Activated CD8-positive, alpha-beta memory T cell treated with anti-CD3 and anti-CD28 coated beads, Interleukin-2, amount 10 ng/mL, durations not matched to agents 7 days and 5 days (primary cell): ENCODE measurements around the gene IFITM5. TPM values are rescaled to one million over a fixed set of nuclear protein-coding genes. Genes with fewer than 3 reads are reported as not detected.
A peak's percentile ranks its signal among the peaks of the same experiment; 100 is the strongest.
"Not testable (repeated sequence)": the region's sequence is repeated elsewhere in the genome, so short reads cannot be mapped to it uniquely, and the experiment has no call there.

Source experiments
- ATAC-seq: fragments of 150-1000 bp; cut with Tn5 transposase; one replicate; pipeline ENCODE4 v1.10.0; 2021; ENCODE audit warnings: moderate library complexity
- CTCF ChIA-PET: fragments of 350-600 bp; sonication (Branson Sonifier 250); formaldehyde crosslinking; loops from one replicate; lab custom pipeline; 2021; ENCODE audit warnings: antibody characterized with exemption; lab: Charles Lee
- DNase-seq: peaks from one replicate; pipeline ENCODE4 v3.0.0-alpha.2; 2020
- H3K27ac Mint-ChIP-seq: one replicate; pipeline ENCODE4 v1.8.0; 2021; ENCODE audit warnings: mild to moderate bottlenecking, mixed read lengths
- H3K27me3 Mint-ChIP-seq: one replicate; pipeline ENCODE4 v1.8.0; 2021; ENCODE audit warnings: mixed read lengths
- H3K36me3 Mint-ChIP-seq: one replicate; pipeline ENCODE4 v1.8.0; 2021; ENCODE audit warnings: mild to moderate bottlenecking, mixed read lengths
- H3K4me1 Mint-ChIP-seq: one replicate; pipeline ENCODE4 v1.8.0; 2021; ENCODE audit warnings: mixed read lengths
- H3K4me3 Mint-ChIP-seq: one replicate; pipeline ENCODE4 v1.8.0; 2021; ENCODE audit warnings: mild to moderate bottlenecking, moderate library complexity, mixed read lengths
- H3K9me3 Mint-ChIP-seq: one replicate; pipeline ENCODE4 v1.8.0; 2022; ENCODE audit warnings: low read depth, mixed read lengths
- total RNA-seq, 2 experiments: library from RNA; stranded (reverse); gene quantifications; one replicate each; pipeline ENCODE4 v1.2.3, GENCODE V29; 2021

The IFITM5 gene
- total RNA-seq, 2 experiments from 2014 or later: not detected

DNA sequence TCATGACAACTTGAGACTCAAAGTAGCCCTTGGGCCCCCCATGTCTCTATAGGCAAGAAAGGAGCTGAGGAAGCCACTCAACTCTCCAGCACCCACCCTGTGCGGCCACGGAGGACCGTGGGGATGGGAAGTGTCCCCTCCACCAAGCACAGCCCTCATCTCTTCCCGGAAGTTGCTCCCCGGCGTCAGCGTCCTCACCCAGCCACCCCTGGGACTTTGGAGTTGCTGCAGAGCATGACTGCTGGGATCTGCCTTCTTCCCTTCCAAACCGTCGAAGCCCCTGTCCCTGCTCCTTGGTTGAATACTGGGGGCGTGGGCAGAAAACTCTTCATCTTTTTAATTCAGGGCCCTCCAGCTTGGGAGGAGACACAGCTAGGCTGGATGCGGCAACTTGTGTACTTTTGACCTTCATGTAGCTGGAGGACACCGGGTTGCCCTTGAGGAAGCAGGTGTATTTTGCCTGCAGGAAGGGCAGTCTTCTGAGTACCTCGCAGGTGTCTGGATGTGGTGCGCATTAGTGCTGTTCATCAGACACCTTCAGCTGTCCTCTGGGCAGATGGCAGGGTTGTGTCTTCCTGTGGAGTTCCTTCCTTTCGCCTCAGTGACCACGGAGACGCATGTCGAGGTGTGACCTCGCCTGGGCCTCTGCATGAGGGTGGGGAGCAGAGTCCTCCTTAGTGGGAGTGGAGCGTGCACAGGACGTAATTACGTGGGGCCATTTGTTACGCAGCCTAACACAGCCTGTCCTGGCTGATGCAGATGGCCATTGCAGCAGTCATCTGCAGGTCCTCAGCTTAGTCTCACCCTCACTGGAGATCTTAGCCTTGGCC lies 33.5 kb upstream of the IFITM5 start:
- ATAC-seq (no peak), DNase-seq (no peak)
- H3K9me3 Mint-ChIP-seq: no peaks in the 10 kb centered on the region
- peaks cover 20% of the 10 kb centered on the region for H3K27me3 Mint-ChIP-seq
- no peak overlapping the region for H3K4me3 Mint-ChIP-seq
- CTCF ChIA-PET: interaction anchor here (0.9 to 1.3 kb wide), 2 partner anchors 16 to 64 kb away, joined by 3 to 4 read pairs; no protein-coding TSS in a partner anchor
- peaks cover 2% of the 10 kb centered on the region for H3K36me3 Mint-ChIP-seq
- H3K27ac Mint-ChIP-seq: no peak overlapping the region
- H3K4me1 Mint-ChIP-seq: peaks cover 46% of the 10 kb centered on the region

DNA sequence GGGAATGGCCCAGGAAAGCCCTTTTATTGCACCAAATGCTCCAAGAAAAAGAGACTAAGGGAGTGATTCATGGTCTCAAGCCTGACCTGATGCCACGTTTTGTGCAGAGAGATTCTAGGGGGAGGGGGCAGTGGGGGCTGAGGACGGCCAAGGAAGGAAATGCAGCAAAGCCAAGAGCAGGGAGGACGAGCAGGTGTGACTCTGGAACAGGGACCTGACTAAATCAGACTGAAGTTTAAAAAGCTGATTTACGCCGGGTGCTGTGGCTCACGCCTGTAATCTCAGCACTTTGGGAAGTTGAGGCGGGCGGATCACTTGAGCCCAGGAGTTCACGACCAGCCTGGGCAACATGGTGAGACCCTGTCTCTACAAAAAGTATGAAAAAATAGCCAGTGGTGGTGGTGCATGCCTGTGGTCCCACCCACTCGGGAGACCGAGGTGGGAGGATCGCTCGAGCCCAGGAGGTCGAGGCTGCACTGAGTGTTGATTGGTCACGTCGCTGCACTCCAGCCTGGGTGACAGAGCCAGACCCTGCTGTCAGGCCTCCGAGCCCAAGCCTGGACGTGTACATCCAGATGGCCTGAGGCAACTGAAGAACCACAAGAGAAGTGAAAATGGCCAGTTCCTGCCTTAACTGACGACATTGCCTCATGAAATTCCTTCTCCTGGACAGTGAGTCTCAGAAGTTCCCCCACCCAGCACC lies 32.2 kb upstream of the IFITM5 start:
- Mint-ChIP-seq H3K9me3 (no peaks in the 10 kb centered on the region), H3K27me3 (peaks cover 20% of the 10 kb centered on the region)
- ATAC-seq: no peak

DNA sequence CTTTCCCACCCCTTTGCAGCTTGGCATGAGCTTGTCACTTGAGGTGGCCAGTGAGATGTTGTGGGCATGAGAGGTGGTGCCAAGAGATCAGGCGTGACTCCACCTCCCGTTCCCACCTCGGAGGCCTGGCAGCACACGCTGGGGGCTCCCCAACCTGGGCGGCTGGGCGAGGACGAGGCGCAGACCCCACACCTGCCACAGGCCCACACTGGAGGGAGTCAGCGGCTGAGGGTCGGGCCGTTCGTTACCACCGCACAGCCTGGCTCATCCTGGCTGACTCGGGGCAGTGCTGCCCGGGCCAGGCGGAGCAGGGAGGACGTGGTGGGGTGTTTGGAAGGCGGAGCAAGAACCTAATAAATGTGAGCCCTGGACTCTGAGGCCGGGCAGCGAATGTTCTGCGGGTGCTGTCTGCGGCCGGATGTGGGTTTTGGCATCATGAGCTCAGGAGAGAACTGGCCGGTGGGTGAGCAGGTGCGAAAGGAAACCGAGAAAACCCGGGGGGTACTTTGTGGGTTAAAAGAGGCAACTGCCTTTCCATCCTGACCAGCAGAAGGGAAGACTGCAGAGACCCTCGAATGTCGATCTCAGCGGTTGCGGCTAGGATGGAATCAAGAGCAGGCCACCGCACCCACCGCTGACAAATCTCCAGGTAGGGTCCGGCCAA lies 31.5 kb upstream of the IFITM5 start:
- Mint-ChIP-seq H3K27me3 (peaks cover 17% of the 10 kb centered on the region), H3K4me1 (peaks cover 65% of the 10 kb centered on the region), H3K4me3 (no peak overlapping the region), H3K9me3 (no peaks in the 10 kb centered on the region), H3K36me3 (peaks cover 2% of the 10 kb centered on the region), H3K27ac (peak overlapping the region; percentile 64)
- DNase-seq (peak; percentile 80), ATAC-seq (peak; percentile 12)
- CTCF ChIA-PET: interaction anchor here (0.9 to 2.4 kb wide), 6 partner anchors 9 to 124 kb away, joined by 3 to 9 read pairs (median 4); partner anchors contain the start of genes BET1L and RIC8A

More for the DNA sequence above, 32.2 kb upstream of the IFITM5 start:
- peaks cover 58% of the 10 kb centered on the region for H3K4me1 Mint-ChIP-seq
- H3K27ac Mint-ChIP-seq: peak overlapping the region; percentile 64
- H3K4me3 Mint-ChIP-seq: no peak overlapping the region
- CTCF ChIA-PET: interaction anchor here (1.3 kb wide), 1 partner anchor 18 kb away, joined by 3 read pairs; no protein-coding TSS in a partner anchor
- peaks cover 2% of the 10 kb centered on the region for H3K36me3 Mint-ChIP-seq
- peak; percentile 45 for DNase-seq

DNA sequence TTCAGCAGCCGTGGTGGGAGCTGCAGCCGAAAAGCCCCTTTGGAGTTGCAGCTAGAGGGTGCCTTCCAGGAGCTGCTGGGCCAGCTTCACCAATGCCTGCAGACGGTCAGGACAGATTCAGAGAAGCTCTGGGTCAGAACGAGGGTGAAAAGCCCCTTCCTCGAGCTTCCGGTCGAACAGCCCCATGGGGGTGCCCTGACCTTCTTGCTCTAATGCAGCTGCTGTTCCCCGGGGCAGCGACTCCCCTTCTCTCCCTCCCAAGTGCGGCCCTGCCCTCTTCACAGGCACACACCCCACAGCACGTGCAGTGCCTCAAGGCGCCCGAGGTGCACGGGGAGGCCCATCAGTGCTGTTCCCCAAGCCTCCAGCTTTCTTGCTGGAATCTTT lies 31.0 kb upstream of the IFITM5 start:
- DNase-seq: no peak
- Mint-ChIP-seq H3K4me1 (peaks cover 68% of the 10 kb centered on the region), H3K27ac (peak overlapping the region; percentile 78), H3K4me3 (no peak overlapping the region), H3K36me3 (peaks cover 2% of the 10 kb centered on the region), H3K27me3 (peaks cover 12% of the 10 kb centered on the region), H3K9me3 (no peaks in the 10 kb centered on the region)
- CTCF ChIA-PET: interaction anchor here (0.9 to 2.4 kb wide), 8 partner anchors 9 to 123 kb away, joined by 3 to 9 read pairs (median 4); partner anchors contain the start of genes BET1L and RIC8A
- ATAC-seq: no peak

DNA sequence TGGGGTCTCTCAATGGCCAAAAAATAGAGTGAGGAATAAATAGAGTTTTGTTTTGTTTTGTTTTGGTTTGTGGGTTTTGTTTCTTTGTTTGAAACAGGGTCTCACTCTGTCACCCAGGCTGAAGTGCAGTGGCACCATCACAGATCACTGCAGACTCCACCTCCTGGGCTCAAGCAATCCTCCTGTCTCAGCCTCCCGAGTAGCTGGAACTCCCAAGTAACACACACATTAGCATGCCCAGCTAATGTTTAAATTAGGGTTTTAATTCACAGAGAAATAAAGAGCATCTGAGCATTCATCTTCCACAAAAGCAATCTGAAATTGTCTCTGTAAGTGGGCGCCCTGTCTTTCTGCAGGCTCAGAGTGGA lies 30.5 kb upstream of the IFITM5 start:
- Mint-ChIP-seq H3K9me3 (no peaks in the 10 kb centered on the region), H3K36me3 (peaks cover 2% of the 10 kb centered on the region), H3K4me1 (peaks cover 70% of the 10 kb centered on the region), H3K27ac (peak overlapping the region; percentile 78), H3K27me3 (peaks cover 12% of the 10 kb centered on the region), H3K4me3 (peak overlapping the region; percentile 43)
- CTCF ChIA-PET: interaction anchor here (0.9 to 2.4 kb wide), 8 partner anchors 10 to 79 kb away, joined by 3 to 9 read pairs (median 5); no protein-coding TSS in a partner anchor
- DNase-seq (no peak), ATAC-seq (no peak)

DNA sequence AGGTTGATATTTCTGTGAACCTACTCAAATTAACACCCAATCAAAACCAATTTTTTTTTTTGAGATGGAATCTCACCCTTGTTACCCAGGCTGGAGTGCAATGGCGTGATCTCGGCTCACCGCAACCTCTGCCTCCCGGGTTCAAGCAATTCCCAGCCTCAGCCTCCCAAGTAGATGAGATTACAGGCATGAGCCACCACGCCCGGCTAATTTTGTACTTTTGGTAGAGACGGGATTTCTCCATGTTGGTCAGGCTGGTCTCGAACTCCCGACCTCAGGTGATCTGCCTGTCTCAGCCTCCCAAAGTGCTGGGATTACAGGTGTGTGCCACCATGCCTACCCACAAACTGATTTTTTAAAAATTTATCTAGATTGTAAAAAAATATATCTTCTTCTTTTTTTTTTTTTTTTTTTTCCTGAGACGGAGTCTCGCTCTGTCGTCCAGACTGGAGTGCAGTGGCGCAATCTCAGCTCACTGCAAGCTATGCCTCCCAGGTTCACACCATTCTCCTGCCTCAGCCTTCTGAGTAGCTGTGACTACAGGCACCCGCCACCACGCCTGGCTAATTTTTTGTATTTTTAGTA lies 29.3 kb upstream of the IFITM5 start:
- not testable (repeated sequence) for DNase-seq, H3K4me3 Mint-ChIP-seq, H3K36me3 Mint-ChIP-seq, ATAC-seq, H3K9me3 Mint-ChIP-seq
- CTCF ChIA-PET: interaction anchor here (0.8 to 2.4 kb wide), 6 partner anchors 11 to 41 kb away, joined by 3 to 9 read pairs (median 4); no protein-coding TSS in a partner anchor
- Mint-ChIP-seq H3K27me3 (peaks cover 12% of the 10 kb centered on the region), H3K27ac (peak overlapping the region; percentile 78), H3K4me1 (peaks cover 78% of the 10 kb centered on the region)

DNA sequence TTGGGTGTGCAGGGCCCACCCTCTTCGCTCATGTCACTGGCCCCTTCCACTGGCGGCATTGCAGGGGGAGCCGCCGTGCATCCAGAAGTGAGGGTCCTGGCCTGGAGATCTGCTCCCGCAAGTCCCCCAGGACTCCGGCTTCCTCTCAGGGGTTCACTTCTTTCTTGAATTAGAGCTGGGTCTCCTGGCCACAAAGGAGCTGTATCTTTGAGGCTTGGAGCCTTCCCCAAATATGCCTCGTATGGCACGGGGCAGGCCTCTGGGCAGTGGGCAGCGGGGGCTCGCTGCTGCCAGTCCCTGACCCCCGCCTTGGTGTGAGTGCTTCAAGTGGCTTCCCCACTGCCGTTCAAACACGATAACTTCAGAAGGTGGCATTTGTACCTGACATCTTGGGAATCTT lies 28.7 kb upstream of the IFITM5 start:
- Mint-ChIP-seq H3K4me3 (no peak overlapping the region), H3K27me3 (peaks cover 9% of the 10 kb centered on the region), H3K4me1 (peaks cover 76% of the 10 kb centered on the region), H3K27ac (peak overlapping the region; percentile 43), H3K9me3 (no peaks in the 10 kb centered on the region), H3K36me3 (peaks cover 2% of the 10 kb centered on the region)
- ATAC-seq (no peak), DNase-seq (no peak)
- CTCF ChIA-PET: interaction anchor here (0.7 to 3.1 kb wide), 10 partner anchors 8 to 121 kb away, joined by 3 to 12 read pairs (median 3); no protein-coding TSS in a partner anchor

DNA sequence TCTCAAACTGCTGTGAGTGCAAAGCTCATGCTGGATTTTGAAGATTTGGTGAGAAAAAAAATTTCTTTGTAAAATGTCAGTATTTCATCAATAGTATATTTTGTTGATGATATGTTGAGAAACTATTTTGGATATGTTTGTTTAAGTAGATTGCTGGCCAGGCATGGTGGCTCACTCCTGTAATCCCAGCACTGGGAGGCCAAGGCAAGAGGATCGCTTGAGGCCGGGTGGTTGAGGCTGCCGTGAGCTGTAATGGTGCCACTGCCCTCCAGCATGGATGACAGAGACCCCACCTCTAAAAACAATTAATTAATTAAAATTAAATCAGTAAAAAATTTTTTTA lies 28.2 kb upstream of the IFITM5 start:
- Mint-ChIP-seq H3K4me1 (peaks cover 71% of the 10 kb centered on the region), H3K9me3 (no peaks in the 10 kb centered on the region), H3K27me3 (peaks cover 5% of the 10 kb centered on the region), H3K27ac (peak overlapping the region; percentile 97), H3K4me3 (peak overlapping the region; percentile 55), H3K36me3 (peaks cover 2% of the 10 kb centered on the region)
- CTCF ChIA-PET: interaction anchor here (0.7 to 3.1 kb wide), 13 partner anchors 8 to 122 kb away, joined by 3 to 12 read pairs (median 4); no protein-coding TSS in a partner anchor
- ATAC-seq: no peak
- DNase-seq: no peak

DNA sequence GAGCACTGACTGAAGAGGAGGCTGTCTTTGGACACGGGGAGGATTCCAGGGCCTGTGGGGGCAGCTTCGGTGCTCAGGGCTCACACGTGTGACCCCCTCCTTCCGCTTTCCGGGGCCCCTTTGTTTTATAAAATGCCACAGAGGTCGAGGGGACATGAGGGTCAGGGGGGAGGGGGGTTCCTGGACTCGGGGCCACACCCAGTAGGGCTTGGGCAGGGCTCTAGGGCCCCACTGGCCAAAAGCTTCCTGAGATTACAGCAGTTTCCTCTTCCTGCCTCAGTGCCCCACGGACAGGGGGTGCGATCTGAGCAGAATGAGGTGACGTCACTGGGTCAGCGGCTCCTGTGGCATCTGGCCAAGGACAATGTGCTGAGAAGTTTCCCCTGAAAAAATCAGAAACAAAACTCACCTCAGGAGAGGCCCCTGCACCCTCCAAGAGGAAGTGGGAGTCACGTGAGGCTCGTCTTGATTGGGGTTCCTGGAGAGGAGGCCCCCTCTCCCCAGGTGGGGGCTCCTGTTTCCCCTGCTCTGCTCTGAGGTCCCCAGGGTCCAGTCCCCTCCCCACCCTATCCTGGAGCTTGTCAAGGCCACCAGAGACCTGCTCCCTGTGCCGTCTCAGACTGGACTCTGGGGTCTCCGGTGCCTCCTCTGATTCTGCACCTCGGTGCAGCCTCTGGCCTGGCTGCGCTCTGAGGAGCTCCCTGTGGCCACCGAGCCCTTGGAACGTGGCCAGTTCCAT lies 27.7 kb upstream of the IFITM5 start:
- CTCF ChIA-PET: interaction anchor here (0.7 to 3.1 kb wide), 13 partner anchors 9 to 122 kb away, joined by 3 to 12 read pairs (median 4); no protein-coding TSS in a partner anchor
- peaks cover 5% of the 10 kb centered on the region for H3K27me3 Mint-ChIP-seq
- DNase-seq (peak; percentile 90), ATAC-seq (peak; percentile 67)
- peak overlapping the region; percentile 63 for H3K4me3 Mint-ChIP-seq
- no peaks in the 10 kb centered on the region for H3K9me3 Mint-ChIP-seq
- peaks cover 68% of the 10 kb centered on the region for H3K4me1 Mint-ChIP-seq
- peak overlapping the region; percentile 97 for H3K27ac Mint-ChIP-seq
- peaks cover 2% of the 10 kb centered on the region for H3K36me3 Mint-ChIP-seq

DNA sequence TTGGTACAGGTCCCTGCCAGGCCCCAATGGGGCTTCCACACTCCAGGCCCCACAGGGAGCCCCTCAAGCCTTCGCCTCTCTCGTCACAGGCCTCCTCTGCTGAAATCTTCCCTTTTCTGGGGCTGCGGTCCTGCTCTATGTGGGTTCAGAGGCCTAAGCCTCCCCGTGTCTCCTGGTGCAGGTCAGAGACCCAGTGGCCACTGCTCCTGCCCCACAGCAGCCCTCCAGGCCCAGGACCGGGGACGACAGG lies 27.2 kb upstream of the IFITM5 start:
- peak overlapping the region; percentile 63 for H3K4me3 Mint-ChIP-seq
- ATAC-seq: no peak
- no peak for DNase-seq
- H3K9me3 Mint-ChIP-seq: no peaks in the 10 kb centered on the region
- peaks cover 2% of the 10 kb centered on the region for H3K36me3 Mint-ChIP-seq
- CTCF ChIA-PET: interaction anchor here (1.1 to 3.1 kb wide), 6 partner anchors 10 to 38 kb away, joined by 4 to 12 read pairs (median 5); no protein-coding TSS in a partner anchor
- peaks cover 63% of the 10 kb centered on the region for H3K4me1 Mint-ChIP-seq
- H3K27ac Mint-ChIP-seq: peak overlapping the region; percentile 97
- peaks cover 5% of the 10 kb centered on the region for H3K27me3 Mint-ChIP-seq

DNA sequence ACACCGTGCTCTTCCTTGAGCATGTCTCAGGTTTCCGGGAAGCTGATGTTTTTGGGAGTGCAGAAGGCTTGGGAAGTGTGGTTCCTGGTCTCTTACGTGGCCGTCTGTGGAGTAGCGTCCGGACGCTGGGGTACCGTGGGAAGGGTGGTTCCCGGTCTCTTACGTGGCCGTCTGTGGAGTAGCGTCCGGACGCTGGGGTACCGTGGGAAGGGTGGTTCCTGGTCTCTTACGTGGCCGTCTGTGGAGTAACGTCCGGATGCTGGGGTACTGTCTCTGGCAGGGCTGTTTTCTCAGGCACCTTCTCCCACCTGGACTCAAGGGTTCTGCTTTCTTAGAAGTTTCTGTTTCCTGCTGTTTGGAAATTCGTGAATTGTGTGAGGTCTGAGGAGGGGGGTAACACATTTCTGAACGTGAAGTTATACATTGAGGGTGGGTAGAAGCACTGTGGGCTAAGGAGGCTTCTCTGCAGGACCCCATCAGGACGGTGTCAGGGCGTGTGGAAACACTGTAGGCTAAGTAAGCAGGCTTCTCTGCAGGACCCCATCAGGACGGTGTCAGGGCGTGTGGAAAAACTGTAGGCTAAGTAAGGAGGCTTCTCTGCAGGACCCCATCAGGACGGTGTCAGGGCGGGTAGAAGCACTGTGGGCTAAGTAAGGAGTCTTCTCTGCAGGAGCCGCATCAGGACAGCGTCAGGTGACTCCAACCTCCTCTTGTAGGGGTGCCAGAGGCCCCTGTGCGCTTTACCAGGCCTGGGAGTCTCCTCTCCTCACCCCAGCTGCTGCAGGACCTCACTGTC lies 26.7 kb upstream of the IFITM5 start:
- Mint-ChIP-seq H3K9me3 (no peaks in the 10 kb centered on the region), H3K4me1 (peaks cover 58% of the 10 kb centered on the region), H3K27me3 (peaks cover under 1% of the 10 kb centered on the region), H3K4me3 (peak overlapping the region; percentile 63), H3K36me3 (no peaks in the 10 kb centered on the region), H3K27ac (peak overlapping the region; percentile 97)
- CTCF ChIA-PET: interaction anchor here (1.5 to 3.1 kb wide), 3 partner anchors 14 to 30 kb away, joined by 5 to 12 read pairs (median 7); no protein-coding TSS in a partner anchor
- ATAC-seq: no peak
- no peak for DNase-seq
